ENCODE data around the gene OR51A7.

Gene OR51A7

GRCh38 chr11:4957396-4957795 is 53.8 kb downstream of the OR51A7 start:
- DNase-seq, result no peak
